Peyer's patch (tissue), 4 donors: ENCODE measurements around the gene ADAM12. TPM values are rescaled to one million over a fixed set of nuclear protein-coding genes. Genes with fewer than 3 reads are reported as not detected.

ENCODE experiments used
- DNase-seq, 3 donors: peaks; one replicate each; pipeline ENCODE4 v3.0.0-alpha.2; 2017 to 2019
- H3K27ac ChIP-seq, 4 donors: fragments of 200-600 bp; sonication (generic); one replicate each; pipeline ENCODE4 v1.5.1; 2016 to 2019
- H3K27me3 ChIP-seq, 2 donors: fragments of 200-600 bp; sonication (generic); one replicate each; pipeline ENCODE4 v1.5.1; 2019
- H3K36me3 ChIP-seq, 3 donors: fragments of 200-600 bp; sonication (generic); one replicate each; pipeline ENCODE4 v1.5.1; 2016 to 2019
- H3K4me1 ChIP-seq, 4 donors: fragments of 200-600 bp; sonication (generic); one replicate each; pipeline ENCODE4 v1.5.1; 2016 to 2019
- H3K4me3 ChIP-seq, 4 donors: fragments of 200-600 bp; sonication (generic); 1 replicate in 3 of 4; 2 replicates in 1 of 4; pipeline ENCODE4 v1.5.1; 2016 to 2019; ENCODE audit warnings: mild to moderate bottlenecking in 1 of 4
- H3K9me3 ChIP-seq, 4 donors: fragments of 200-600 bp; sonication (generic); one replicate each; pipeline ENCODE4 v1.5.1; 2016 to 2019; ENCODE audit warnings: mild to moderate bottlenecking in 1 of 4
- CTCF ChIP-seq, 6 experiments: fragments of 450-650 bp in 4 of 6; fragments of 200-600 bp in 2 of 6; sonication (generic) in 1 of 6; IDR thresholded peaks; one replicate each; pipeline ENCODE4 v1.5.1; 2017 to 2019; ENCODE audit warnings: antibody characterized with exemption in 6 of 6, mild to moderate bottlenecking in 3 of 6, moderate library complexity in 1 of 6
- POLR2A ChIP-seq, 2 donors: fragments of 450-650 bp; IDR thresholded peaks; one replicate each; pipeline ENCODE4 v1.5.1; 2017; ENCODE audit warnings: antibody characterized with exemption in 2 of 2, mild to moderate bottlenecking in 2 of 2, moderate library complexity in 2 of 2
- total RNA-seq, 4 donors: library from RNA; depleted of rRNA; stranded (reverse); fragments of >200 nt; gene quantifications; one replicate each; pipeline ENCODE4 v1.1.0, GENCODE V29; 2016

ADAM12 gene
- total RNA-seq, 4 donors from 2014 or later: 0.13 to 2.5 (median 0.66) TPM

GRCh38 chr10:126214679-126215078 lies 173.6 kb downstream of the ADAM12 start:
- H3K27ac ChIP-seq: no peak overlapping the region
- no peak overlapping the region for H3K4me3 ChIP-seq
- H3K9me3 ChIP-seq: no peaks in the 10 kb centered on the region
- H3K36me3 ChIP-seq: no peaks in the 10 kb centered on the region
- no peak for DNase-seq
- no peak for TF ChIP-seq CTCF (IDR thresholded peaks at IDR 0.05)
- no peak for TF ChIP-seq POLR2A (IDR thresholded peaks at IDR 0.05)
- H3K4me1 ChIP-seq: no peaks in the 10 kb centered on the region
- no peaks in the 10 kb centered on the region for H3K27me3 ChIP-seq

- no peak for DNase-seq
- H3K36me3 ChIP-seq: no peaks in the 10 kb centered on the region
- no peak overlapping the region for H3K4me3 ChIP-seq
- TF ChIP-seq CTCF (IDR thresholded peaks at IDR 0.05) (no peak), POLR2A (IDR thresholded peaks at IDR 0.05) (no peak)
- no peaks in the 10 kb centered on the region for H3K9me3 ChIP-seq
- no peaks in the 10 kb centered on the region for H3K27me3 ChIP-seq
- H3K4me1 ChIP-seq: no peaks in the 10 kb centered on the region
- H3K27ac ChIP-seq: no peak overlapping the region
Observed at GRCh38 chr10:126214021-126214420, 174.3 kb downstream of the ADAM12 start.

DNA sequence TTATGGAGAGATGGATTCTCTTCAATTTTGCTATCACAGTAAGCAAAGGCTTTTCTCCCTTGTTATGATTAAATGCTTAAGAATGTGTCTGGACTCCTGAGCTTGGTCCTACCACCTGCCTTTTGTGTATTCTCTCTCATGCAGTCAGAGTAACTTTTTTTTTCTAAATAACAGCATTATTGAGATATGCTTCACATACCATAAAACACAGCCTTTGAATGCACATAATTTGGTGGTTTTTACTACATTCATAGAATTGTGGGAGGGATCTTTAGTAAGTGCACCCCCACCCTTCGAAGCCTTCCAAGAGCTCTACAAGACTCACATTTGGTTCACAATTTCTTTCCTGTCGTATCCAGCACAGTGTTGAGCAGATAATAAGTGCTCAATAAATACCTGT lies 175.5 kb downstream of the ADAM12 start:
- Histone ChIP-seq H3K4me3 (no peak overlapping the region), H3K27ac (no peak overlapping the region), H3K27me3 (no peaks in the 10 kb centered on the region), H3K9me3 (no peaks in the 10 kb centered on the region), H3K36me3 (no peaks in the 10 kb centered on the region), H3K4me1 (no peaks in the 10 kb centered on the region)
- no peak for DNase-seq
- no peak for TF ChIP-seq POLR2A (IDR thresholded peaks at IDR 0.05)
- TF ChIP-seq CTCF (IDR thresholded peaks at IDR 0.05): no peak

DNA sequence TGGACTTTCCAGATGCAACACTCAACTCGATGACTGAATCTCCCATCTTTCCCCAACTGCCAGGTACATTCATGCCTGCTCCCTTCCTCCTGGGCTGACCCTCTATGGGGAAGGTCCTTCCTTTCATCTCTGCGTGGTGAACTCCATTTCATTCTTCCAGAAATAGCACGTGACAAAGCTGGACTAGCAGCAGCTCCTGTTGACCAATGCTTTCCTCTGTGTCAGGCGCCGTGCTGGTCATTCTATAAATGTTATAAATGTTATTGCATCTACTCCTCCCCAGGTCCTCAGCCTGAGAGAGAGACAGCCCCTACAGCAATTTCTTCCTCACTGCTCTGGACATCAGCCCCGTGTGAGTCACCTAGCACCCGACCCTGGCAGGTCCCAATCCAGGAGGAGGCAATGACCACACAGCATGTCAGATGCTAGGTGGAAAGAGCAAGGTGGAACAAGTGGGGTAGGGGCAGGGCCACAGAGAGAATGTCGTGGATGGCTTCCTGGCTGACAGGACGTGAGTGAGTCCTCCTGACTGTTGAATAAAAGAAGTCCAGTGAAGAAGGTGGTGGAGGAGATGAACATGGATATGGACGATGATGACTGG lies 178.1 kb downstream of the ADAM12 start:
- Histone ChIP-seq H3K9me3 (no peaks in the 10 kb centered on the region), H3K36me3 (no peaks in the 10 kb centered on the region), H3K4me1 (no peaks in the 10 kb centered on the region), H3K4me3 (no peak overlapping the region), H3K27ac (no peak overlapping the region), H3K27me3 (no peaks in the 10 kb centered on the region)
- no peak for DNase-seq
- TF ChIP-seq POLR2A (IDR thresholded peaks at IDR 0.05) (no peak), CTCF (IDR thresholded peaks at IDR 0.05) (no peak)

GRCh38 chr10:126209451-126209850 lies 178.8 kb downstream of the ADAM12 start:
- H3K27me3 ChIP-seq: no peaks in the 10 kb centered on the region
- no peaks in the 10 kb centered on the region for H3K4me1 ChIP-seq
- no peak overlapping the region for H3K4me3 ChIP-seq
- H3K36me3 ChIP-seq: no peaks in the 10 kb centered on the region
- no peaks in the 10 kb centered on the region for H3K9me3 ChIP-seq
- H3K27ac ChIP-seq: no peak overlapping the region
- no peak for DNase-seq
- TF ChIP-seq CTCF (IDR thresholded peaks at IDR 0.05) (no peak), POLR2A (IDR thresholded peaks at IDR 0.05) (no peak)
